HG03025 (cell line): ENCODE data around the gene SLC38A4.

ENCODE experiments used
- ATAC-seq: cut with Tn5 transposase; IDR thresholded peaks from one replicate; pipeline ENCODE4 v1.9.1; 2021; ENCODE audit warnings: mild to moderate bottlenecking, moderate library complexity; ENCODE audit not compliant: unreplicated experiment, low FRiP score

SLC38A4 gene

DNA sequence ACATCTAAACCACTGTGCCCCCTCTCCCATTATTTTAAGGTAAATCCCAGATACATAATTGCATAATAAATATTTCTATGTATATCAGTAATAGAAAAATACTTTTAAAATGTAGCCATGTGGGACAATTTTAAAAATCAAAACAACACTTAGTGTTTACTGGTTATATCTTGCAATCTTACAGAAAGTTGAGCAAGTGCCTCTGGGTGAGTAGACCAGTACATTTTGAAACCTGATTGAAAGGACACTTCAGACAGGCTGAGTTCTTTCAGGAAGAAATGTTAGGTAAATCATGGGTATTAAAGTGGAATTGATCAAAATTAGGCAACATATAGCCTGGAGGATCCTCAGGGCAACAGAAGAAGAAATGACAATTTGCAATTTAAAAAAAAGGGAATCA, 7.2 kb downstream of the SLC38A4 start:
- no peak for ATAC-seq

DNA sequence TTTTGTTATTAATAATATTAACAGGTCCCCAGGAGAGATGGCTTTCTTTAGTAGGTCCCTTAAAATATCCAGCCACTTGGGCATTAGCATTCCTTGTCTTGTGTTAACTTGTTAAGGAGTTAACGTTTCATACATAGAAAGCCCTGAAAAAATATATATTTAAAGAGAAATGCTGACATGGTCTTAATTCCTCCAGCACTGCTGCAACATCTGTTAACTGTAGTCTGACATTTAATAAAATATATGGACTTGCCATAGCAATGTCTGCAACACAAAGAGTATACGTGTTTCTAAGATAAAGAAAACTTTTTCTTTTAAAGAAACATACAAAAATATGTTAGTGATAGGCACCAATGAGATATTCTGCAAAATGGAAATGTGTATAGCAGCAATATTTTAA, 10.0 kb downstream of the SLC38A4 start:
- ATAC-seq: no peak

DNA sequence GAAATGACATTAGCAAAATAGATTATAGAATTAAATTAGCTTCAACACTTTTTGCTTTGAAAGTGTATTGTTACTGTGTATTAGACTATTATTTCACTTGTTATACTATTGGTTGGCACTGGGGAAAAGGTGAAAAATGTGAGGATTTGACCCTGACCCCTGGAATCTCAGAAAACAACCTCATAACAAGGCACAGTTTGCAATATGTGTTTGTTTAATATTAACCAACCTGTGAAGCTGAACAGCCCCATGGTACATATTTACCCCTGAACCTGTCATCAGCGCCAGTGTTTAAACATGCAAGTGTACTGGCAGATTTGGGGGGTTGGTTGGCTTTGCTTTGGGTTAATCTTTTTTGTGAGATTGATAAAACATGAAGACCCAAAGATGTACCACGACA, 11.7 kb downstream of the SLC38A4 start:
- ATAC-seq: no peak

DNA sequence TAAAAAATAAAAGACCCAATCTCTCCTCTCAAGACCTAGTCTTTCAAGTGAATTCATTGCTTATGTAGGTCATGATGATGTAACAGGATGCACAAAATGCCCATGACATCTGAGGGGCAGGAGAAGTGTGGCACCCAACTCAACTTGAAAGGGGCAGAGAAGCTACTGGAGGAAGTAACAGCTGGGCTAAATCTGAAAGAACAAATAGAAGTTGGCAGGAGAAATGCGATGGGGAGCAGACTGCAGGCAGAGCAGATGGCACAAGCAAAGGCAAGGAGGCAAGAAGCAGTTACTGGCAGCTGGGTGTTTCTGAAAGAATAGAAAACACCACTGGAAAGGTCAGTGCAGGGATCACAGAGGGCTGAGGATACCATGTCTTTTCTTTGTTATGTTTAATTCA, 14.6 kb downstream of the SLC38A4 start:
- ATAC-seq: no peak

- ATAC-seq: no peak
Measured at GRCh38 chr12:46808955-46809697, 16.7 kb downstream of the SLC38A4 start.

DNA sequence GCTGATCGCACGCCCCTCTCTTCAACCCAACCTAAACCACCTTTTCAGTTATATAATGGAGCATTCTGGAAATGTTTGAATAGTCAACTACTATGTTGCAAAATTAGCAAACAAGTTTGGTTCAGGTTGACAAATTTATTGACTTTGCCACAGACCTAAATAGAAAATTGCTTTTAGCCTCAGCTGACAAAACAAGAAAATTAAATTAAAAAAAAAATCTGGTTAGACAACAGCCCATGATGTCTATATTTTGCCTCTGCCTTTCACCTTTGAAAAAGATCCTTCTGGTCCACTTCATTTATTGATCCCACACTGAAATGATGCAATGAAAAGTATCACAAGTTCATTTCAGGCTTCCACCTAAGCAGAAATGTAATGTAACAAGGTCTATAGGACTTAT, 17.5 kb downstream of the SLC38A4 start:
- ATAC-seq: no peak

GRCh38 chr12:46804054-46804453, 21.7 kb downstream of the SLC38A4 start:
- ATAC-seq: no peak

DNA sequence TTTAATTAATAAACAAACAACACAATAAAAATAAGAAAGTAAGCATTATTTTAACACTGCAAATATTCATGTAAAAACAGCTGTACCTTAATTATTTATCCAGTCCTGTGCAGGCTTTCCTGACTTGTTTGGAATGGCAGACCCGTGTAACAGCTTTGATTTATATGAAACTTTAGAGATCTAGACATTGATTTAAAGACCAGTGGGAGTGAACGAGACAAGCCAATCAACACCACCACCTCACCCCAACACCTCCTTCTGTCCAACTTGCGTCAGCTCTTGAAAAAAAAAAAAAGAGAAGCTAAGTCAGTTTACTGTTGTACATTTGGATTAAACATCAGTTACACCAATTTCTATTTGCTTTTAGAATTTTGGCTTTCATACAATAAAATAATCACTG, 22.3 kb downstream of the SLC38A4 start:
- no peak for ATAC-seq

GRCh38 chr12:46801293-46801692, 24.5 kb downstream of the SLC38A4 start:
- ATAC-seq: no peak

GRCh38 chr12:46800160-46800559, 25.6 kb downstream of the SLC38A4 start:
- ATAC-seq: no peak

DNA sequence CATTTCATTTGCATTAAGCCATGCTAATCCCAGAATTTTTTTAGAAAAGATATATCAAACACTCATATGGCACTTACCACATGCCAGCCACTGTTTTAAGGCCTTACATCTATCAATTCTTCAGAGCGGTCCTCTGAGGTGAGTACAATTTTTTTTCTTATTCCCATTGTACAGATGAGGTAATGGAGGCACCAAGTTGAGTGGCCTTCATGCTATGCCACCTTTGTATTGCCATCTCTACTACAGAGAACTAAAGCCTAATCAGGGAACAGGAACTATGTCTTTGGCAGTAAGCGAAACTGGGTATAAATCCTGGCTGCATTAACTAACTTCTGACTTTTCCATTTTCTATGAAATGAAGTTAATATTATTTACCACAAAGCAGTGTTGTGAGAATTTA, 27.1 kb downstream of the SLC38A4 start:
- no peak for ATAC-seq

DNA sequence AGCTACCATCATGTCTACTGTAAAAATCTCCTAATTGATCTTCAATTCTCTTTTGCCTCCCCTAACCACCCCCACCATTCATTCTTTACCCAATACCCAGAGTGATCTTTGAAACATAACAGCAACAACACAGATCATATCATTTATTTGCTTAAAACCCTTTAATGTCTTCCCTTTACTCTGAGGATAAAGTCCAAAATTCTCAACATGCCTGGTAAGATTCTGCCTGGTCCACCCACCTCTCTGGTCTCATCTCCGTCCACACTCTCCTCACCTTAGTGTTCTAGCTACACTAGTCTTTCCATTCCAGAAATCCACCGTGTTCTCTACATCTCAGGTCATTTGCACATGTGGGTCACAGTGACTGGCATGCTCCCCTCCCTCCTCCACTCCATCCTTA, 27.7 kb downstream of the SLC38A4 start:
- no peak for ATAC-seq

DNA sequence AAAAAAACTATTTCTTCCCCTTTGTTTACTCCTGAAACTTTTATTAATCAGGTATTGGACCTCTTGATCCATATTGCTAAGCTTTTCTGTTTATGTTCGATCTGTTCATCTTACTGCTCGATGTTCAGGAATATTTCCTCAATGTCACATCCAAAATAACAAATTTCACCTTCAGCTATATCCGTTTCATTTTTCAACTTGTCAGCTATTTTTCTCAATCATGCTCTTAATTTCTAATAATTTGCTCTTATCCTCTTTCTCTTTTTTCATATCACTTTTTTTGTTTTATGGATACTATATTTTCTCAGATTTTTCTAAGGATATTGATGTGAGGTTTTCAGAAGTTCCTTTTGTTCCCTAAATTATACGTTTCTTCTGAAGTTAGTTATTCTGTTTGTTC, 29.8 kb downstream of the SLC38A4 start:
- no peak for ATAC-seq

- ATAC-seq: peak; percentile 82
Measured at GRCh38 chr12:46794593-46795190, 31.1 kb downstream of the SLC38A4 start.

DNA sequence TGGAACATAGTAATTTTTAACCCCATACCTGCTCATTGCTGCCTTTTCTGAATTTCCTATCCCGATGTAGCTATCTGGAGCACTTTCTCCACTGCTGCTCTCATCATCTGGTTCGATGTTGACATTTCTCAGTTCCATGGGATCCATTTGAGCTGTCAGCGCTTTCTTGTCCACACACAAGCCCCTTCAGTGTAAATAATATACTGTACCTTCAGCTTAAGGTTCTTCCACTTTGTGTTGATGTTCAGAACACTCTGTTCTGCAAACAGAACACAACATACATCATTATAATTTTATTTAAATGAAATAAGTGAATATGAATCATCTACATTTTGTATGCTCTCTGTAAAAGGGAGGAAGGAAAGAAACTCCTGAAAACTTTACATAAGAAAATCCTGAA, 32.9 kb downstream of the SLC38A4 start:
- ATAC-seq: no peak

DNA sequence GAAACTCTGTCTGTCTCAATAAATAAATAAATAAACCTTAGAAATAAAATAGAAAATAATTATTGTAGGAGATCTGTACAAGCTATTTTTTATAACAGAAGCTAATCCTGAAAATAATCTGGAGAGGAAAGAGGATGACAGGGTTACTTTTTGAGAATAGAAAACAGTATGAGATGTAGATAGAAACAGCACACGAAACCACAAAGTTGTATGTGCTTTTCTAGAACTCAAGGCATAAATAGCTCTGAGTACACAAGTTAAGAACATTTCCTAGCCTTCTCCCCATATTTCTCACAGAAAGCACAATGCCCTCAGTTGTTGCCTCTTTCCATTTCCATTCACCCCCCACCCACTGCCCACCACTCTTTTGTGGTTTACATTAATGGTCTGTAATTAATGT, 35.7 kb downstream of the SLC38A4 start:
- ATAC-seq: no peak

- ATAC-seq: no peak
Measured at GRCh38 chr12:46788072-46788887, 37.5 kb downstream of the SLC38A4 start.

DNA sequence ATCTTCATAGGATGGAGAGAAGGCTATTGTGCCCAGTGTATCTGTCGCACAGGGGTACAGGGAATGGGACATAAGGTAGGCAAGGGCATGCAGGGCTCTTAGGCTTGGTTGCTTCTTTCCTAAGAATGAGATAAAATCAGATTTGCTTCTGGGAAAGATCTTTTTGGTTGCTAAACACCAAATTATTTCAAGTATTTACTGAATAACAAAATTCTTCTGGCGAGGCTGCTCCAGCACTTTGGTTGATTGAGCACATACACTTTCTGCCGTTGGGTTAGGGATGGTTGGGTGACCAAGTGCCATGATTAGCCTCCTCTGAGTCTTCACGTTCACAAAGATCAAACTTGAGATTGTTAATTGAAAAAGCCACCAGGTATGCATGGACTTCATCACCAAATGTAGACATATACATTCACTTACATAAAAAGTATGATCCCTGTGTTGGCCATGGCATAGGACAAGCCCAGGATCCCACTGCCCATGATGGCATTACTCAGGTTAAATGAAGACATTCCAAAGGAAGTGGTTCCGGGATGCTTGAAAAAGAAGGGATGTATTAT, 38.2 kb downstream of the SLC38A4 start:
- ATAC-seq: no peak

- no peak for ATAC-seq
Measured at GRCh38 chr12:46786774-46787173, 39.0 kb downstream of the SLC38A4 start.

DNA sequence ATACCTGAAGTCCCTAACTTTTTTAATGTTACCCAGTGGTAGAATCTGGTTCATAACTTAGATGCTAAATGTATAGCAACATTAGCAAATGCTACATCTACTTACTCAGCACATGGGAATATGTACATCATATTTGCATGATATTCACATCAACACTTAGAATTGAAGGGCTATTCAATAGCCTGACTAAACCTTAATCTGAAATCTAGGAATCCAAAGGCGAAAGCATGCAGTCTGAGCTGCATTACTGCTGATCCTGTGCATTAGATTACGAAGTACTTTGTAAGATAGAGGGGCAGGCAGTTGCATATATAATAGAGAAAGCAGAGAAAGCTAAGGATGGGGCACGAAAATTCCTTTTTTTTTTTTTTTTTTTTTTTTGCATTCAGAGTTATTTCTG, 40.4 kb downstream of the SLC38A4 start:
- no peak for ATAC-seq

DNA sequence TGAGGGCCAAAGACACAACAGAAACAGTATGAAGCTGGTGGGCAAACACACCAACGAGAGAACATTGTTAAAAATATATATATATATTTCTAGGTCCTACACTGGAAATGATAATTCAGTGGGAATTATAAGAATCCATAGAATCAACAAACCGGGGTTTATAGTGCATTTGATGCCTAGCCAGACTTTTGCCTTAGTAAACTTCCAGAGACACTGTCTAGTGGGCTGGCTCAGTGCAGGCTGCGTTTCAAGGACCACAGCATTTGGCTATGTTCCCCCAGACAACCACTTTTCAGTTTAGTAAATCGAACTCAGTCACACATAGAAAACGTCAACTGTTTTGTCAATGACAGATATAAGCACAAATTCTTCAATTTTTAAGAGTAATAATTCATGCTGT, 41.9 kb downstream of the SLC38A4 start:
- ATAC-seq: no peak
